NCI-H187 (cell line): ENCODE data around the gene PLS1.

Experiments
- DNase-seq, 2 experiments: peaks; one replicate each; lab custom pipeline; 2025; lab: John Stamatoyannopoulos, UW

The PLS1 gene

DNA sequence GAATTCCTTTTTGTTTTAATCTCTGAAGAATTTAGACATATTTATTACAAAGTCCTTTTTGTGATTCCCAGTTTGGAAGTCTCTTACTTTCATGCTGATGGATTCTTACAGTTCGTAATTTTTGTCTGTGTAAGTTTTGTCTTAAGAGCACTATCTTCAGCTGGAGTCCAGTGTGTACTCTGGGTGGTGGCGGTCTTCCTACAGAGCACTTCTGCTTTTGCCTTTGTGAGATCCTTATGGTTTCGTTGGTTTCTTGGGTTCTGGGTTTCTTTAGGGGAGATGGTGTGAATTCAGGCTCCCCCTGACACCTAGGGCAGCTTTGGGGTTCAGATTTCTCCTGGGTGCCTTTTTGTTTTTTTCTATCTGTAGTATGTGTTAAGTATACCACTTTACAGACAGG lies 45.3 kb downstream of the PLS1 start:
- no peak for DNase-seq

GRCh38 chr3:142642956-142643355 lies 46.8 kb downstream of the PLS1 start:
- DNase-seq: no peak

- DNase-seq: no peak
Measured at GRCh38 chr3:142644502-142644901, 48.3 kb downstream of the PLS1 start.

GRCh38 chr3:142645236-142645793 lies 49.1 kb downstream of the PLS1 start:
- DNase-seq: no peak

- DNase-seq: no peak
Measured at GRCh38 chr3:142646020-142646785, 50.0 kb downstream of the PLS1 start.

GRCh38 chr3:142647856-142648255 lies 51.7 kb downstream of the PLS1 start:
- no peak for DNase-seq

- no peak for DNase-seq
Measured at GRCh38 chr3:142648950-142649349, 52.8 kb downstream of the PLS1 start.

DNA sequence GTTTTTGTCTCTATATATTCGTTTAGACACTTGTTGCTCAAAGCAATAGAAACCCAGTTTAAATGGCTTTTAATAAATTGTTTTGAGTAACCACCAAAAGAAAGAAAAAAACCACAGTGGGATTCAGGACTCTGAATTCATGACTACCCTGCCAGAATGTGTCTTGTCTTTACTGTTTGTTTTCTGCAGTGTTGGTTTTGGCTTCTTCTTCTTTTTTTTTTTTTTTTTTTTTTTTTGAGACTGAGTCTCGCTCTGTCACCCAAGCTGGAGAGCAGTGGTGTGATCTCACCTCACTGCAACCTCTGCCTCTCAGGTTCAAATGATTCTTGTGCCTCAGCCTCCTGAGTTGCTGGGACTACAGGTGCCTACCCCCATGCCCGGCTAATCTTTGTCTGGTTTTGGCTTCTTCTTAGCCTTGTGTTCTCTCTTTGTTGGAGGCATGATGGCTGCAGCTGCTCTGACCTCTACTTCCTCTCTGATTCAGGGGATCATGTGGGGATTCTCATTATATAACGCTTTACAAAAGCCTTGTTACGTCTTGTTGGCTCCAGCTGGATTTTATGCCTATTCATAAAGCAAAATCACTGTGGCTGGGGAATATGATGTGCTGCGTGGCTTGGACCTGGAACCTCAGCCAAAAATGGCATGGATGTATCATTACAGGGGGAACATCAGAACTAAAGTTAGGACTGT lies 54.0 kb downstream of the PLS1 start:
- no peak for DNase-seq

GRCh38 chr3:142651711-142652110 lies 55.5 kb downstream of the PLS1 start:
- DNase-seq: no peak

GRCh38 chr3:142652826-142653292 lies 56.7 kb downstream of the PLS1 start:
- no peak for DNase-seq

DNA sequence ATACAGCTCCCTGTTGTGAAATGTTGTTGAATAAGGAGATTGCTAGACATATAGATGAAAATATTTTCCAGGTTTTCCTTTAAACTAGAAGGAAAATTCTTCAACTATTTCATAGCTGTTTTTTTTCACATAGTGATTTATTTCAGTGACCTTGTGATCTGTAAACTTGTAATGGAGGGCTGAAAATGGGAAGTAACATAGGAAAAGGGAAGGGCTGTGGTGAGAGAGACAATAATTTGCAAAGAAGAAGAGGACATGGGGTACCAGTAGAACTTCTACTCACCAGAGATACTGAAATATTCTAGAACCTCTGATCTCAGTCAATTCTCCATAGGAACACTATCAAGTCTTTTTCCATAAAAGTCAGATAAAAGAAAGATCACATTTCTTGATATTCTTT lies 60.4 kb downstream of the PLS1 start:
- DNase-seq: no peak

DNA sequence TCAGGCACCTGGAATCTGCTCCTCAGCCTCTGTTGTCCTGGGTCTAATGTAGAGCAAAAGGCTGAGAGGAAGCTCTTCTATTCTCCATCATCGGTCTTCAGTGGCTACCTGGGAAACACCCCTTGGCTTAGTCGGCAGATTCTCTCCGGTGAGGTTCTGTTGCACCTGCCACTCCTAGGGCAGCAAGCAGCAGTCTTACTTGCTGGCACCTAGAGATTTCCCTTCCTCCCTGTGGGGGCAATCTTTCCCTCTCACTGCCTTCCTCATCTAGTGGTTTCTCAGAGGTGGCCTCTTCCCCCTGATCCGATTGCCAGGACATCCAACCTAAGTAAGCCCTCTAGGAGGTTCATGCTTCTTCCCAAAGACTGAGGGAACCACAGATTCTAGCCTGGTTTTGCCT lies 60.8 kb downstream of the PLS1 start:
- DNase-seq: no peak

- no peak for DNase-seq
Measured at GRCh38 chr3:142660383-142660782, 64.2 kb downstream of the PLS1 start.

- no peak for DNase-seq
Measured at GRCh38 chr3:142660893-142661292, 64.7 kb downstream of the PLS1 start.

- DNase-seq: no peak
Measured at GRCh38 chr3:142663865-142664264, 67.7 kb downstream of the PLS1 start.

DNA sequence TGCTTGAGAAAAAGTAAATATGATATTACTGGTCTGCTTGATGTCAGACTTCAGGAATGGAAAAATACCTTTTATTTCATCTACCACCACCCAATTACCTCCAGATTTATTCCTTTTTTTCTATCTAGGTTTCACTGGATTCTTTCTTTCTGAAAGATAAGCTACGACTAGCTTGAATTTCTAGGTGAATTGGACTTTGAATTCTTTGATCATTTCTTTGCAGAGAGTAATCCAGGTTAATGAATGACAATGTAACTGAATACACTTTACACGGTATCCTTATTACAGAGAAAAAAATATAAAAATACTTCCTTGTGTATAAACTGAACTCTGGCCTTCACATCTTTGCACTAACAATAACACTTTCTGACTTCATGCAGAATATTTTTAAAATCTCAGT lies 68.1 kb downstream of the PLS1 start:
- DNase-seq: no peak

- DNase-seq: no peak
Measured at GRCh38 chr3:142664819-142665218, 68.6 kb downstream of the PLS1 start.

GRCh38 chr3:142670120-142670519 lies 73.9 kb downstream of the PLS1 start:
- DNase-seq: no peak

DNA sequence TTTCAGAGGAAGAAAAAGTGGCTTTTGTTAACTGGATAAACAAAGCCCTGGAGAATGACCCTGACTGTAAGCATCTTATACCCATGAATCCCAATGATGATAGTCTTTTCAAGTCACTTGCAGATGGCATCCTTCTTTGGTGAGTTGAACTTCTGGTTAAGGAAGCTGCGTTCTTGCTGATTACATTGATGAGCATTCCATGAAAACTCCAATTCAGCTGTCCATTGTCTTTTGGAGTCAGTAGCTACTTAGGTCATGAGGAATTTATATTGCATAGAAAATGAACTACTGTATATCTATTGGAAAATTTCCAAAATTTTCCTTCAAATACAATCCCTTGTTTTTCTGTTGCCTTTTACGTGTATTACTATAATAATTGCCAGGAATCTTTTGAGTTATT lies 80.0 kb downstream of the PLS1 start:
- DNase-seq: no peak

DNA sequence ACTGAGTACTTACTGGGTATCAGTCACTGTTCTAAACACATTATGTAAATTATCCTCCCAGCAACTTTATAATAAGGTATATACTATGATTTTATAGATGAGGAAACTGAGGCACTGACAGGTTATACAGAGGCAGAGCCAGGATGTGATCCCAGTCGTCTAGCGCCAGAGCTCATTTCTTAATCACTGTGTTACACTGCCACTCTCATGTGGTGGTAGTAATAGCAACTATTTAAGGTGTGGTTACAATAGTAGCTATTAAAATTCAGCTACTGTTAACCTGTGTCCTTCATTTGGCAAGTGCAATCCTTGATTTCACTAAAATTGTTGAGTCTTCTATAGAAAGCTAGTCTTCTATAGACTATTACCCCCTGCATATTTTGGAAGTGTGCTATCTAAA lies 84.5 kb downstream of the PLS1 start:
- DNase-seq: no peak

GRCh38 chr3:142690613-142691012 lies 94.4 kb downstream of the PLS1 start:
- DNase-seq: no peak

DNA sequence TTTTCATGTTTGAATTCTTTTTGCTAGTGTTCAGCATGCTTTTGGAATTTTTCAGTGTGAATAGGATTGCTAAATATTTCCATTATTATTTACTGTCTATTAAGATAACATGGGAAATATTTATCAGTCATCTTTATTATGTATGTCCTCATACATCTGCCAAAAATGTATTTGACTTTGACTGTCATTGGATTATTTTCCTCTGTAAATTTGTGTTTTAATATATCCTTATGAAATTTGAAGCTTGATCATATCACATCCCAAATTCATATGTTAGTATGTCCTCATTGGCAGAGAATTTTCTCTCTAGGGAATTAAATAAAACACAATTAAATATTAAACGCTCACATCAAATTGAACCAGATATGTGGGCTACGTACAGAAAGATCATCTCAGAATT lies 95.3 kb downstream of the PLS1 start:
- no peak for DNase-seq

DNA sequence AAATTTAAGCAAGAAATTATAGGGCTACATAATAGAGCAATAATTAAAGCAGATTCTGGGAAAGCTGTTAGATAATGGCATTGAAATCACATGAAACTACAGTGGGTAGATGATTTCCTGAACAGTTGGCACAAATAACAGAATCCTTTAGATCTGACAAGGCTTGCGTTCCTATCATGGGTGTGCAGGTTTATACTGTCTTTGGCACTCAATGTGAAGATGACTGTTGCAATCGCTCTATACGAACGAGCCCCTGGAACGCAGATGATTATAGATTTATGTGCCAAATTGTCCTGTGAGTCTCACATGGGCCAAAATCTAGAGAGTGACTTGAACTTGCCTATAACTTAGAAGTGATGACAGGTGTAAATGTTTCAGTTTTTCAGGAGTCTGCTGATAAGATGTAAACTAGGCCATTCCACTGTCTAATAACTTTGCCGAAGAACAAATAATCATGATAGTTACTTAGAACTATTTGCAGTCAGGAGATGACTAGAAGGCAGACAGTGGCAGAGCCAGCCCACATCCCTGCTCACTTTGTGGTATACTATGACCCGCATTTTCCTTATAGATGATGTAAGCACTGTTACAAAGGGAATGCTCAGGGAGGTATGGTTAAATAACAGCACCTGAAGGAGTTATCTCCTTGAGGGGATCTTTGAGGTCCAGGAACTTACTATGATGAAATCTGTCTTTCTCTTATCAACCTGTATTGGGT lies 97.1 kb downstream of the PLS1 start:
- no peak for DNase-seq
